ENCODE measurements around the gene SYNE4. TPM values are rescaled to one million over a fixed set of nuclear protein-coding genes. Genes with fewer than 3 reads are reported as not detected.
A peak's percentile ranks its signal among the peaks of the same experiment; 100 is the strongest.

SYNE4 gene
- total and polyA plus RNA-seq, 9 of the 15 experiments (the other 6 are each of a cell fraction or from before 2014, with no cell fraction given) = 0.03 to 0.65 (median 0.29) TPM

GRCh38 chr19:36054733-36055686, 46.4 kb upstream of the SYNE4 start, which contains the start of gene WDR62 (continued):
- TF ChIP-seq, protein P1, sequence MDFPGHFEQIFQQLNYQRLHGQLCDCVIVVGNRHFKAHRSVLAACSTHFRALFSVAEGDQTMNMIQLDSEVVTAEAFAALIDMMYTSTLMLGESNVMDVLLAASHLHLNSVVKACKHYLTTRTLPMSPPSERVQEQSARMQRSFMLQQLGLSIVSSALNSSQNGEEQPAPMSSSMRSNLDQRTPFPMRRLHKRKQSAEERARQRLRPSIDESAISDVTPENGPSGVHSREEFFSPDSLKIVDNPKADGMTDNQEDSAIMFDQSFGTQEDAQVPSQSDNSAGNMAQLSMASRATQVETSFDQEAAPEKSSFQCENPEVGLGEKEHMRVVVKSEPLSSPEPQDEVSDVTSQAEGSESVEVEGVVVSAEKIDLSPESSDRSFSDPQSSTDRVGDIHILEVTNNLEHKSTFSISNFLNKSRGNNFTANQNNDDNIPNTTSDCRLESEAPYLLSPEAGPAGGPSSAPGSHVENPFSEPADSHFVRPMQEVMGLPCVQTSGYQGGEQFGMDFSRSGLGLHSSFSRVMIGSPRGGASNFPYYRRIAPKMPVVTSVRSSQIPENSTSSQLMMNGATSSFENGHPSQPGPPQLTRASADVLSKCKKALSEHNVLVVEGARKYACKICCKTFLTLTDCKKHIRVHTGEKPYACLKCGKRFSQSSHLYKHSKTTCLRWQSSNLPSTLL (IDR thresholded peaks at IDR 0.05) = no peak
- TF ChIP-seq DPF2 (IDR thresholded peaks at IDR 0.05) (no peak), RBM39 (optimal IDR thresholded peaks at IDR 0.05; ENCODE audit: low read depth, low read length) (no peak), POLR2B (IDR thresholded peaks at IDR 0.05; ENCODE audit: low read depth, partially characterized antibody) (no peak), E2F6 (IDR thresholded peaks at IDR 0.05; ENCODE audit: borderline replicate concordance in 1 of 2, extremely low read depth in 1 of 2, insufficient read depth in 1 of 2, insufficient read length in 1 of 2, low read depth in 1 of 2, low read length in 1 of 2, poor library complexity in 1 of 2, severe bottlenecking in 1 of 2) (peak; percentile 91 to 98), ZNF785 (CRISPR knock-in tag; IDR thresholded peaks at IDR 0.05) (no peak), ZNF354B (CRISPR knock-in tag; IDR thresholded peaks at IDR 0.05) (no peak), BACH1 (tag; IDR thresholded peaks at IDR 0.05) (no peak), SMAD2 (IDR thresholded peaks at IDR 0.05; ENCODE audit: low read depth, low read length) (no peak)
- TF ChIP-seq, protein P2, sequence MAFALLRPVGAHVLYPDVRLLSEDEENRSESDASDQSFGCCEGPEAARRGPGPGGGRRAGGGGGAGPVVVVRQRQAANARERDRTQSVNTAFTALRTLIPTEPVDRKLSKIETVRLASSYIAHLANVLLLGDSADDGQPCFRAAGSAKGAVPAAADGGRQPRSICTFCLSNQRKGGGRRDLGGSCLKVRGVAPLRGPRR (CRISPR knock-in tag; IDR thresholded peaks at IDR 0.05) = no peak
- TF ChIP-seq, protein P3, sequence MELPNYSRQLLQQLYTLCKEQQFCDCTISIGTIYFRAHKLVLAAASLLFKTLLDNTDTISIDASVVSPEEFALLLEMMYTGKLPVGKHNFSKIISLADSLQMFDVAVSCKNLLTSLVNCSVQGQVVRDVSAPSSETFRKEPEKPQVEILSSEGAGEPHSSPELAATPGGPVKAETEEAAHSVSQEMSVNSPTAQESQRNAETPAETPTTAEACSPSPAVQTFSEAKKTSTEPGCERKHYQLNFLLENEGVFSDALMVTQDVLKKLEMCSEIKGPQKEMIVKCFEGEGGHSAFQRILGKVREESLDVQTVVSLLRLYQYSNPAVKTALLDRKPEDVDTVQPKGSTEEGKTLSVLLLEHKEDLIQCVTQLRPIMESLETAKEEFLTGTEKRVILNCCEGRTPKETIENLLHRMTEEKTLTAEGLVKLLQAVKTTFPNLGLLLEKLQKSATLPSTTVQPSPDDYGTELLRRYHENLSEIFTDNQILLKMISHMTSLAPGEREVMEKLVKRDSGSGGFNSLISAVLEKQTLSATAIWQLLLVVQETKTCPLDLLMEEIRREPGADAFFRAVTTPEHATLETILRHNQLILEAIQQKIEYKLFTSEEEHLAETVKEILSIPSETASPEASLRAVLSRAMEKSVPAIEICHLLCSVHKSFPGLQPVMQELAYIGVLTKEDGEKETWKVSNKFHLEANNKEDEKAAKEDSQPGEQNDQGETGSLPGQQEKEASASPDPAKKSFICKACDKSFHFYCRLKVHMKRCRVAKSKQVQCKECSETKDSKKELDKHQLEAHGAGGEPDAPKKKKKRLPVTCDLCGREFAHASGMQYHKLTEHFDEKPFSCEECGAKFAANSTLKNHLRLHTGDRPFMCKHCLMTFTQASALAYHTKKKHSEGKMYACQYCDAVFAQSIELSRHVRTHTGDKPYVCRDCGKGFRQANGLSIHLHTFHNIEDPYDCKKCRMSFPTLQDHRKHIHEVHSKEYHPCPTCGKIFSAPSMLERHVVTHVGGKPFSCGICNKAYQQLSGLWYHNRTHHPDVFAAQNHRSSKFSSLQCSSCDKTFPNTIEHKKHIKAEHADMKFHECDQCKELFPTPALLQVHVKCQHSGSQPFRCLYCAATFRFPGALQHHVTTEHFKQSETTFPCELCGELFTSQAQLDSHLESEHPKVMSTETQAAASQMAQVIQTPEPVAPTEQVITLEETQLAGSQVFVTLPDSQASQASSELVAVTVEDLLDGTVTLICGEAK (IDR thresholded peaks at IDR 0.05) = no peak
- TF ChIP-seq, protein P3 (CRISPR knock-in tag; IDR thresholded peaks at IDR 0.05) = no peak

Measured in K562 (cell line).